Lung microvascular endothelial cell (primary cell): ENCODE measurements around the gene TAOK3. TPM values are rescaled to one million over a fixed set of nuclear protein-coding genes. Genes with fewer than 3 reads are reported as not detected.
A peak's percentile ranks its signal among the peaks of the same experiment; 100 is the strongest.
"Not testable (repeated sequence)": the region's sequence is repeated elsewhere in the genome, so short reads cannot be mapped to it uniquely, and the experiment has no call there.

Source experiments
- DNase-seq, 2 donors: peaks; one replicate each; pipeline versions ENCODE4 v3.0.0 to v3.0.0-alpha.2; 2010; ENCODE audit warnings: low read depth in 2 of 2
- total RNA-seq: library from RNA; depleted of rRNA; stranded (reverse); fragments of >200 nt; gene quantifications from 2 replicates; pipeline ENCODE4 v1.2.1, GENCODE V29; 2014

TAOK3 gene
- total RNA-seq, 1 donor from 2014 or later = 13.5 TPM

- no peak for DNase-seq
These were observed 1.5 kb upstream of the TAOK3 start for GRCh38 chr12:118374126-118374725.

- DNase-seq = no peak
These were observed 909 bp upstream of the TAOK3 start for GRCh38 chr12:118373616-118374015.

- DNase-seq = peak in 1 of 2 donors; percentile 45
These were observed 1.1 kb downstream of the TAOK3 start for GRCh38 chr12:118371321-118372282.

GRCh38 chr12:118370601-118371000 is 2.1 kb downstream of the TAOK3 start:
- no peak for DNase-seq

- DNase-seq = no peak
These were observed 3.9 kb downstream of the TAOK3 start for GRCh38 chr12:118368821-118369220.

- no peak for DNase-seq
These were observed 10.8 kb downstream of the TAOK3 start for GRCh38 chr12:118361889-118362288.

GRCh38 chr12:118361092-118361404 is 11.7 kb downstream of the TAOK3 start:
- no peak for DNase-seq

GRCh38 chr12:118359541-118359915 is 13.2 kb downstream of the TAOK3 start:
- DNase-seq = peak in 1 of 2 donors; percentile 23

GRCh38 chr12:118358612-118359540 is 13.8 kb downstream of the TAOK3 start:
- DNase-seq = peak in 1 of 2 donors; percentile 23

GRCh38 chr12:118358008-118358359 is 14.7 kb downstream of the TAOK3 start:
- DNase-seq = no peak

GRCh38 chr12:118357257-118358007 is 15.3 kb downstream of the TAOK3 start:
- peak; percentile 85 to 92 for DNase-seq

- peak in 1 of 2 donors; percentile 39 for DNase-seq
These were observed 15.9 kb downstream of the TAOK3 start for GRCh38 chr12:118356809-118357256.

GRCh38 chr12:118355843-118356242 is 16.9 kb downstream of the TAOK3 start:
- DNase-seq = peak in 1 of 2 donors; percentile 14

- no peak for DNase-seq
These were observed 17.8 kb downstream of the TAOK3 start for GRCh38 chr12:118354903-118355302.

GRCh38 chr12:118354503-118354902 is 18.2 kb downstream of the TAOK3 start:
- not testable (repeated sequence) for DNase-seq

GRCh38 chr12:118353721-118354120 is 19.0 kb downstream of the TAOK3 start:
- DNase-seq = no peak

- DNase-seq = no peak
These were observed 21.7 kb downstream of the TAOK3 start for GRCh38 chr12:118350908-118351559.

GRCh38 chr12:118347916-118348315 is 24.8 kb downstream of the TAOK3 start:
- no peak for DNase-seq

GRCh38 chr12:118346895-118347294 is 25.8 kb downstream of the TAOK3 start:
- DNase-seq = no peak

- DNase-seq = no peak
These were observed 27.4 kb downstream of the TAOK3 start for GRCh38 chr12:118345355-118345754.

- DNase-seq = no peak
These were observed 27.9 kb downstream of the TAOK3 start for GRCh38 chr12:118344829-118345228.
